Measurements from ENCODE around the gene FNBP1L. TPM values are rescaled to one million over a fixed set of nuclear protein-coding genes. Genes with fewer than 3 reads are reported as not detected.

Gene FNBP1L
- polyA plus RNA-seq, 1 donor (not counting 4 experiments of a cell fraction or from before 2014, with no cell fraction given) = 22.9 TPM

DNA sequence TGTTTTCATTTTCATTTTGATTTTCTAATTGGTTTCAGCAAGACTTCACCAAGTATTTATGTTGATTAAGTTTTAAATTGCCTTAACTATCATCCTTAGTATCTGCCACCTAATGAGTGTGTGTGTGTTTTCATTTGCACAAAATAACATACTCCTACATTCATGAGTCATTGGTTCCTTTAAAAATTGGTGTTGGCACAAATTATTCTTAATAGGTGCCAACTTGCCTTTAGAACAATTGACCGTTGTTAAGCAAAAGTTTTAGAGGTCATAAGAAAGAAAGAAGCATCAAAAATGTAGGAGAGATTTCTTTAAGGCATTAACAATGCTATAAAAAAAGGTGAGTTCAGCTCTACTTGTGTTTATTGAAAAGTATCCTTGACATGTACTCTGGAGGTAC lies 77.5 kb downstream of the FNBP1L start:
- H3K9me3 ChIP-seq (ENCODE audit: control insufficient read depth, low read depth, low read length) = no peaks in the 10 kb centered on the region
- no peaks in the 10 kb centered on the region for H3K4me1 ChIP-seq (ENCODE audit: control insufficient read depth, extremely low read depth, insufficient read depth, low read length)
- H4K20me1 ChIP-seq (ENCODE audit: control insufficient read depth, extremely low read depth, insufficient read depth, low read length) = no peaks in the 10 kb centered on the region
- no peaks in the 10 kb centered on the region for H3K27me3 ChIP-seq (ENCODE audit: control insufficient read depth, extremely low read depth, insufficient read depth, low read length)
- dilution Hi-C loops (cut with MboI; ENCODE audit: extremely low pct_ligation_motif_present, low sequenced_read_pairs) = no loop called here
- no peaks in the 10 kb centered on the region for H3K79me2 ChIP-seq (ENCODE audit: control insufficient read depth, insufficient read depth, low read length)
- H2AFZ ChIP-seq (ENCODE audit: control insufficient read depth, low read length) = no peak overlapping the region
- FAIRE-seq = no peak
- H3K4me2 ChIP-seq (ENCODE audit: control insufficient read depth, extremely low read depth, insufficient read depth, low read depth, low read length) = no peak overlapping the region
- TF ChIP-seq, protein P1, sequence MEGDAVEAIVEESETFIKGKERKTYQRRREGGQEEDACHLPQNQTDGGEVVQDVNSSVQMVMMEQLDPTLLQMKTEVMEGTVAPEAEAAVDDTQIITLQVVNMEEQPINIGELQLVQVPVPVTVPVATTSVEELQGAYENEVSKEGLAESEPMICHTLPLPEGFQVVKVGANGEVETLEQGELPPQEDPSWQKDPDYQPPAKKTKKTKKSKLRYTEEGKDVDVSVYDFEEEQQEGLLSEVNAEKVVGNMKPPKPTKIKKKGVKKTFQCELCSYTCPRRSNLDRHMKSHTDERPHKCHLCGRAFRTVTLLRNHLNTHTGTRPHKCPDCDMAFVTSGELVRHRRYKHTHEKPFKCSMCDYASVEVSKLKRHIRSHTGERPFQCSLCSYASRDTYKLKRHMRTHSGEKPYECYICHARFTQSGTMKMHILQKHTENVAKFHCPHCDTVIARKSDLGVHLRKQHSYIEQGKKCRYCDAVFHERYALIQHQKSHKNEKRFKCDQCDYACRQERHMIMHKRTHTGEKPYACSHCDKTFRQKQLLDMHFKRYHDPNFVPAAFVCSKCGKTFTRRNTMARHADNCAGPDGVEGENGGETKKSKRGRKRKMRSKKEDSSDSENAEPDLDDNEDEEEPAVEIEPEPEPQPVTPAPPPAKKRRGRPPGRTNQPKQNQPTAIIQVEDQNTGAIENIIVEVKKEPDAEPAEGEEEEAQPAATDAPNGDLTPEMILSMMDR (optimal IDR thresholded peaks at IDR 0.05 in 1 of 3, IDR thresholded peaks at IDR 0.05 in 1 of 3, conservative IDR thresholded peaks at IDR 0.05 in 1 of 3; ENCODE audit: extremely low read depth in 1 of 3, insufficient read depth in 2 of 3, low read length in 3 of 3) = no peak
- no peak for TF ChIP-seq EZH2 (IDR thresholded peaks at IDR 0.05; ENCODE audit: low read length)
- H3K27ac ChIP-seq (ENCODE audit: control insufficient read depth, insufficient read depth, low read length) = no peak overlapping the region
- no peaks in the 10 kb centered on the region for H3K36me3 ChIP-seq (ENCODE audit: control insufficient read depth in 2 of 2, extremely low read depth in 1 of 2, insufficient read depth in 2 of 2, low read length in 2 of 2)
- DNase-seq (ENCODE audit: low read depth, low spot score) = no peak
- H3K9ac ChIP-seq (ENCODE audit: control insufficient read depth, extremely low read depth, insufficient read depth, low read length) = no peak overlapping the region
- no peaks in the 10 kb centered on the region for H3K9me1 ChIP-seq (ENCODE audit: control insufficient read depth, extremely low read depth, insufficient read depth, low read length)
- no peak overlapping the region for H3K4me3 ChIP-seq (ENCODE audit: control insufficient read depth in 2 of 3, extremely low read depth in 1 of 3, insufficient read depth in 2 of 3, low read depth in 1 of 3, low read length in 3 of 3)

DNA sequence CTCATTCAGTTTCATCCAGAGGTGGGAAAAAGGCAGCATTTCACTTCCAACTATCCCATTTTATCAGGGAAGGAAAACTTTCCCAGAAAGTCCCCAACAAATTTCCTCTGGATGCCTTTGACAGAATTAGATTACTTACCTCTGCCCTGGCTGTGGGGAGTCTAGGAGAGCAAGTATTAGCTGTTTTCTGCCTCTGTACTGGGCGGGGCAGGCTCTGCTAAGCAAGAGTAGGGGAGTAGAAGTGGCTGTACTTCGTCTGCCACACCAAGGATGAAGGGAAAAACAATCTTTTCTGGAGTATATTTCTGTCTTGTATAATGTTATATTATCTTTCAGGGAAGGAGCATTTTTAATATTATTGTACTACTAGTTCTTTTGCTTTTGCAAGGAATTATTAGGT lies 78.5 kb downstream of the FNBP1L start:
- Histone ChIP-seq H4K20me1 (ENCODE audit: control insufficient read depth, extremely low read depth, insufficient read depth, low read length) (no peaks in the 10 kb centered on the region), H3K4me2 (ENCODE audit: control insufficient read depth, extremely low read depth, insufficient read depth, low read depth, low read length) (no peak overlapping the region), H3K4me3 (ENCODE audit: control insufficient read depth in 2 of 3, extremely low read depth in 1 of 3, insufficient read depth in 2 of 3, low read depth in 1 of 3, low read length in 3 of 3) (no peak overlapping the region), H3K27me3 (ENCODE audit: control insufficient read depth, extremely low read depth, insufficient read depth, low read length) (no peaks in the 10 kb centered on the region), H3K4me1 (ENCODE audit: control insufficient read depth, extremely low read depth, insufficient read depth, low read length) (no peaks in the 10 kb centered on the region), H3K27ac (ENCODE audit: control insufficient read depth, insufficient read depth, low read length) (no peak overlapping the region), H3K9me3 (ENCODE audit: control insufficient read depth, low read depth, low read length) (no peaks in the 10 kb centered on the region), H3K9me1 (ENCODE audit: control insufficient read depth, extremely low read depth, insufficient read depth, low read length) (no peaks in the 10 kb centered on the region), H3K36me3 (ENCODE audit: control insufficient read depth in 2 of 2, extremely low read depth in 1 of 2, insufficient read depth in 2 of 2, low read length in 2 of 2) (no peaks in the 10 kb centered on the region), H3K9ac (ENCODE audit: control insufficient read depth, extremely low read depth, insufficient read depth, low read length) (no peak overlapping the region), H2AFZ (ENCODE audit: control insufficient read depth, low read length) (no peak overlapping the region), H3K79me2 (ENCODE audit: control insufficient read depth, insufficient read depth, low read length) (no peaks in the 10 kb centered on the region)
- dilution Hi-C loops (cut with MboI; ENCODE audit: extremely low pct_ligation_motif_present, low sequenced_read_pairs) = no loop called here
- DNase-seq (ENCODE audit: low read depth, low spot score) (no peak), FAIRE-seq (no peak)
- no peak for TF ChIP-seq EZH2 (IDR thresholded peaks at IDR 0.05; ENCODE audit: low read length)
- TF ChIP-seq, protein P1 (optimal IDR thresholded peaks at IDR 0.05 in 1 of 3, IDR thresholded peaks at IDR 0.05 in 1 of 3, conservative IDR thresholded peaks at IDR 0.05 in 1 of 3; ENCODE audit: extremely low read depth in 1 of 3, insufficient read depth in 2 of 3, low read length in 3 of 3) = no peak
